ENCODE measurements around the gene PRICKLE2. TPM values are rescaled to one million over a fixed set of nuclear protein-coding genes. Genes with fewer than 3 reads are reported as not detected.

PRICKLE2 gene
- total and polyA plus RNA-seq, 2 donors (not counting 1 experiment from before 2014, with no cell fraction given) = 14.1 to 29.4 TPM

DNA sequence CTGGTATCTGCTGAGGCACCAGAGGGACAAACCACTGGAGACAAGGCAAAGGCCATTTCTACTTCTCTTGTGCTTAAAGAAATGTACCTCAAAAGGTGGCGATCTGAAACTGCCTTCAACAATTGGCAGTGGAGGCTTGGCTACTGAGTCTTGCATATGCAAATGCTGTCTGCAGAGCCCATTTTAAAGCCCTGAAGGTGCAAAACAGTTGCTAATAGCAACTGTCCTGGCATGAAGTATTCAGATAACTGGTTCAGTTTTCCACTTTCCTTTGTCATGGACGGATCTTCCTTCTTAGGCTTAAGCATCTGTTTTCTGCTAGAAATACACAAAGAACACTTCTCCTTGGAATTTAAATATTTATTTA is 130.6 kb downstream of the PRICKLE2 start:
- Histone ChIP-seq H3K4me3 (replicated peaks in 1 of 4; ENCODE audit: control extremely low read depth in 1 of 4, insufficient read depth in 1 of 4, low read depth in 3 of 4, low read length in 4 of 4) (no peak overlapping the region), H3K4me2 (ENCODE audit: extremely low read depth, insufficient read depth, low read length) (no peak overlapping the region), H3K27ac (ENCODE audit: insufficient read depth, low read length) (no peak overlapping the region), H3K27me3 (ENCODE audit: control insufficient read depth, insufficient read depth, low read length) (no peaks in the 10 kb centered on the region), H3K4me1 (ENCODE audit: control insufficient read depth, extremely low read depth, insufficient read depth, low read length) (no peaks in the 10 kb centered on the region), H4K20me1 (ENCODE audit: control insufficient read depth, extremely low read depth, insufficient read depth, low read length) (no peaks in the 10 kb centered on the region), H3K36me3 (ENCODE audit: control insufficient read depth, insufficient read depth, low read length) (peaks cover 6% of the 10 kb centered on the region), H3K79me2 (ENCODE audit: control insufficient read depth, insufficient read depth, low read length) (no peaks in the 10 kb centered on the region), H3K9me3 (ENCODE audit: control insufficient read depth, insufficient read depth, low read depth, low read length) (no peaks in the 10 kb centered on the region), H3K9ac (ENCODE audit: insufficient read depth, low read length) (no peak overlapping the region), H2AFZ (ENCODE audit: low read length) (no peak overlapping the region)
- no peak for TF ChIP-seq EZH2 (IDR thresholded peaks at IDR 0.05; ENCODE audit: low read length, missing control alignments)
- TF ChIP-seq, protein P1, sequence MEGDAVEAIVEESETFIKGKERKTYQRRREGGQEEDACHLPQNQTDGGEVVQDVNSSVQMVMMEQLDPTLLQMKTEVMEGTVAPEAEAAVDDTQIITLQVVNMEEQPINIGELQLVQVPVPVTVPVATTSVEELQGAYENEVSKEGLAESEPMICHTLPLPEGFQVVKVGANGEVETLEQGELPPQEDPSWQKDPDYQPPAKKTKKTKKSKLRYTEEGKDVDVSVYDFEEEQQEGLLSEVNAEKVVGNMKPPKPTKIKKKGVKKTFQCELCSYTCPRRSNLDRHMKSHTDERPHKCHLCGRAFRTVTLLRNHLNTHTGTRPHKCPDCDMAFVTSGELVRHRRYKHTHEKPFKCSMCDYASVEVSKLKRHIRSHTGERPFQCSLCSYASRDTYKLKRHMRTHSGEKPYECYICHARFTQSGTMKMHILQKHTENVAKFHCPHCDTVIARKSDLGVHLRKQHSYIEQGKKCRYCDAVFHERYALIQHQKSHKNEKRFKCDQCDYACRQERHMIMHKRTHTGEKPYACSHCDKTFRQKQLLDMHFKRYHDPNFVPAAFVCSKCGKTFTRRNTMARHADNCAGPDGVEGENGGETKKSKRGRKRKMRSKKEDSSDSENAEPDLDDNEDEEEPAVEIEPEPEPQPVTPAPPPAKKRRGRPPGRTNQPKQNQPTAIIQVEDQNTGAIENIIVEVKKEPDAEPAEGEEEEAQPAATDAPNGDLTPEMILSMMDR (conservative IDR thresholded peaks at IDR 0.05 in 1 of 2, IDR thresholded peaks at IDR 0.05 in 1 of 2; ENCODE audit: low read depth in 1 of 2, low read length in 2 of 2) = no peak
- DNase-seq (ENCODE audit: low read depth in 2 of 2) = no peak

DNA sequence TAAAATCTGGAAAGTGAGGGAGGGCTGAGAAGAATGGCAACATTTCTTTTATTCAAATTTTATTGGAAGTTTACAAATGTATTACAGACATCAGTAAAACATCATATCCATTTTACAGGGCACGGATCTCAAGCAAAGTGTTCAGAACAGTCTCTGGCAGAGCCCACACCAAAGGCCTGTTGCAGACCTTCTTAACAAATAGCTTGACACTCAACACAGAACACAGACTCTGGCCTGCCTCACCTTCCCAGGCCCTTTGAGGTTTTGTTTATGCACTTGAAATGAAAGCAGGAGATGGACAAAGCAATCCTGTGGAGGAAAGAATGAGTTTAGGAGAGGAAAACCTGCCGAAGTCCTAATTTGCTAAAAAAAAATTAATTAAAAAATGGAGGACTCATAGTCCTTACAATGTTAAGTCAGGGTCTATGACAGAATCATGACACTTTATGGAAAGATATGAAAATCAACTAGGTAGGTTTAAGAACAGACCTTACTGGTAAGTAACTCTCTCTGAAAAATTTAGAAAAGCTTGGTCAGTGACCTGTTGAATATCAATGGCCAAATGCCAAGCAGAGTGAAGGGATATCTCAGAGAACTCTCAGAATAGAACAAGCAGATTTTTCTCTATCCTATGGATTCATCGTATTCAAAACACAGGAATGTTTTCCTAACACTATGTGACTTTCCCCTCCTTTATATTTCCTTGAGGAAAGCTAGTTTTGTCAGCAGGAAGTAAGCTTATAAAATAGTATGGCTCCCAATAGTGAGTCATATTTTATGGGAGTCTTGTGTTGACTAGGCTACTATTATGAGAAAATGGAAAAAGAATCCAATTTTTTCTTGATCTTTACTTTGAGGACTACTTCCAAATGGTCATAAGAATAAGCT is 131.2 kb downstream of the PRICKLE2 start:
- no peaks in the 10 kb centered on the region for H3K27me3 ChIP-seq (ENCODE audit: control insufficient read depth, insufficient read depth, low read length)
- H3K27ac ChIP-seq (ENCODE audit: insufficient read depth, low read length) = no peak overlapping the region

DNA sequence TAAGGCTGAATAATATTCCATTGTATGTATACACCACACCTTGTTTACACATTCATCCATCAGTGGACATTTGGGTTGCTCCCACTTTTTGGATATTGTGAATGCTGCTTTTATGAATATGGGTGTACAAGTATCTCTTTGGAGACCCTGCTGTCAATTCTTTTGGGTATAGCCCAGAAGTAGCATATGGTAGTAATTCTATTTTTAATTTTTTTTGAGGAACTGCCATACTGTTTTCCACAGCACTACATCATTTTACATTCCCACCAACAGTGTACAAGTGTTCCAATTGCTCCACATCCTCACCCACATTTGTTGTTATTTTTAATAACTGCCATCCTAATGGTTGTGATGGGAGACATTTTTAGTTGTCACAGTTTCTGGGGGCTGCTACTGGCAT is 132.1 kb downstream of the PRICKLE2 start:
- TF ChIP-seq EZH2 (IDR thresholded peaks at IDR 0.05; ENCODE audit: low read length, missing control alignments) = no peak
- TF ChIP-seq, protein P1 (conservative IDR thresholded peaks at IDR 0.05 in 1 of 2, IDR thresholded peaks at IDR 0.05 in 1 of 2; ENCODE audit: low read depth in 1 of 2, low read length in 2 of 2) = no peak
- Histone ChIP-seq H3K27me3 (ENCODE audit: control insufficient read depth, insufficient read depth, low read length) (no peaks in the 10 kb centered on the region), H3K27ac (ENCODE audit: insufficient read depth, low read length) (no peak overlapping the region), H2AFZ (ENCODE audit: low read length) (no peak overlapping the region), H3K9me3 (ENCODE audit: control insufficient read depth, insufficient read depth, low read depth, low read length) (no peaks in the 10 kb centered on the region), H3K36me3 (ENCODE audit: control insufficient read depth, insufficient read depth, low read length) (no peaks in the 10 kb centered on the region), H3K4me1 (ENCODE audit: control insufficient read depth, extremely low read depth, insufficient read depth, low read length) (no peaks in the 10 kb centered on the region), H3K9ac (ENCODE audit: insufficient read depth, low read length) (no peak overlapping the region), H3K4me3 (replicated peaks in 1 of 4; ENCODE audit: control extremely low read depth in 1 of 4, insufficient read depth in 1 of 4, low read depth in 3 of 4, low read length in 4 of 4) (no peak overlapping the region), H3K4me2 (ENCODE audit: extremely low read depth, insufficient read depth, low read length) (no peak overlapping the region), H3K79me2 (ENCODE audit: control insufficient read depth, insufficient read depth, low read length) (no peaks in the 10 kb centered on the region), H4K20me1 (ENCODE audit: control insufficient read depth, extremely low read depth, insufficient read depth, low read length) (no peaks in the 10 kb centered on the region)
- no peak for DNase-seq (ENCODE audit: low read depth in 2 of 2)

More for the DNA sequence above, 131.2 kb downstream of the PRICKLE2 start:
- no peaks in the 10 kb centered on the region for H3K79me2 ChIP-seq (ENCODE audit: control insufficient read depth, insufficient read depth, low read length)
- H3K4me3 ChIP-seq (replicated peaks in 1 of 4; ENCODE audit: control extremely low read depth in 1 of 4, insufficient read depth in 1 of 4, low read depth in 3 of 4, low read length in 4 of 4) = no peak overlapping the region
- DNase-seq (ENCODE audit: low read depth in 2 of 2) = no peak
- no peaks in the 10 kb centered on the region for H3K9me3 ChIP-seq (ENCODE audit: control insufficient read depth, insufficient read depth, low read depth, low read length)
- H2AFZ ChIP-seq (ENCODE audit: low read length) = no peak overlapping the region
- H3K4me1 ChIP-seq (ENCODE audit: control insufficient read depth, extremely low read depth, insufficient read depth, low read length) = no peaks in the 10 kb centered on the region
- H3K36me3 ChIP-seq (ENCODE audit: control insufficient read depth, insufficient read depth, low read length) = peaks cover 2% of the 10 kb centered on the region
- H4K20me1 ChIP-seq (ENCODE audit: control insufficient read depth, extremely low read depth, insufficient read depth, low read length) = no peaks in the 10 kb centered on the region
- H3K9ac ChIP-seq (ENCODE audit: insufficient read depth, low read length) = no peak overlapping the region
- TF ChIP-seq, protein P1 (conservative IDR thresholded peaks at IDR 0.05 in 1 of 2, IDR thresholded peaks at IDR 0.05 in 1 of 2; ENCODE audit: low read depth in 1 of 2, low read length in 2 of 2) = no peak
- TF ChIP-seq EZH2 (IDR thresholded peaks at IDR 0.05; ENCODE audit: low read length, missing control alignments) = no peak
- H3K4me2 ChIP-seq (ENCODE audit: extremely low read depth, insufficient read depth, low read length) = no peak overlapping the region
